ENCODE results near the gene LNX1. TPM values are rescaled to one million over a fixed set of nuclear protein-coding genes. Genes with fewer than 3 reads are reported as not detected.

The LNX1 gene
- total RNA-seq, 1 donor from 2014 or later: not detected

- intact Hi-C loops (cut with micrococcal nuclease): no loop called here
Observed at GRCh38 chr4:53499791-53500190, 91.5 kb downstream of the LNX1 start.

- intact Hi-C loops (cut with micrococcal nuclease): no loop called here
Observed at GRCh38 chr4:53498706-53499105, 92.6 kb downstream of the LNX1 start.

GRCh38 chr4:53497487-53498244 lies 93.6 kb downstream of the LNX1 start:
- intact Hi-C loops (cut with micrococcal nuclease): no loop called here

GRCh38 chr4:53494851-53495250 lies 96.4 kb downstream of the LNX1 start:
- intact Hi-C loops (cut with micrococcal nuclease): no loop called here

- intact Hi-C loops (cut with micrococcal nuclease): loop anchor here (1.0 kb wide), 1 partner anchor 742 kb away; no protein-coding TSS in a partner anchor
Observed at GRCh38 chr4:53490965-53491622, 100.2 kb downstream of the LNX1 start.

- intact Hi-C loops (cut with micrococcal nuclease): no loop called here
Observed at GRCh38 chr4:53490161-53490956, 100.9 kb downstream of the LNX1 start.

GRCh38 chr4:53489279-53489889 lies 101.9 kb downstream of the LNX1 start:
- intact Hi-C loops (cut with micrococcal nuclease): no loop called here

GRCh38 chr4:53487766-53488165 lies 103.5 kb downstream of the LNX1 start:
- intact Hi-C loops (cut with micrococcal nuclease): no loop called here

GRCh38 chr4:53485658-53486040 lies 105.6 kb downstream of the LNX1 start:
- intact Hi-C loops (cut with micrococcal nuclease): no loop called here

- intact Hi-C loops (cut with micrococcal nuclease): no loop called here
Observed at GRCh38 chr4:53484911-53485657, 106.2 kb downstream of the LNX1 start.

- intact Hi-C loops (cut with micrococcal nuclease): no loop called here
Observed at GRCh38 chr4:53483250-53483649, 108.0 kb downstream of the LNX1 start.

- intact Hi-C loops (cut with micrococcal nuclease): no loop called here
Observed at GRCh38 chr4:53481586-53481985, 109.7 kb downstream of the LNX1 start.

- intact Hi-C loops (cut with micrococcal nuclease): no loop called here
Observed at GRCh38 chr4:53480909-53481308, 110.4 kb downstream of the LNX1 start.

GRCh38 chr4:53479736-53480525 lies 111.4 kb downstream of the LNX1 start:
- intact Hi-C loops (cut with micrococcal nuclease): no loop called here

- intact Hi-C loops (cut with micrococcal nuclease): no loop called here
Observed at GRCh38 chr4:53478671-53479456, 112.4 kb downstream of the LNX1 start.

GRCh38 chr4:53477636-53478035 lies 113.7 kb downstream of the LNX1 start:
- intact Hi-C loops (cut with micrococcal nuclease): no loop called here

GRCh38 chr4:53477038-53477565 lies 114.2 kb downstream of the LNX1 start:
- intact Hi-C loops (cut with micrococcal nuclease): no loop called here

- intact Hi-C loops (cut with micrococcal nuclease): no loop called here
Observed at GRCh38 chr4:53476232-53477037, 114.9 kb downstream of the LNX1 start.

Measured in T-helper 1 cell treated with Interleukin-12 subunit alpha and Interleukin-12 subunit beta and Interleukin-4 antibody, amounts not matched to agents 30 ng/mL and 1 ng/mL, for 36 hours (primary cell).